ENCODE results near the gene KCTD21. TPM values are rescaled to one million over a fixed set of nuclear protein-coding genes. Genes with fewer than 3 reads are reported as not detected.

KCTD21 gene
- total and polyA plus RNA-seq, 2 of the 4 experiments (the other 2 are of a cell fraction), result 12.2 to 12.5 TPM

- H3K36me3 ChIP-seq (ENCODE audit: control insufficient read depth, insufficient read depth, low read length), result no peaks in the 10 kb centered on the region
- H3K9me3 ChIP-seq (ENCODE audit: control insufficient read depth, insufficient read depth, low read length), result no peaks in the 10 kb centered on the region
- H3K4me3 ChIP-seq (ENCODE audit: insufficient read depth, low read depth, low read length), result no peak overlapping the region
- dilution Hi-C loops (cut with HindIII; ENCODE audit: low sequenced_read_pairs, unreplicated experiment), result no loop called here
- no peak overlapping the region for H2BK5ac ChIP-seq (ENCODE audit: low read depth, low read length, poor library complexity, severe bottlenecking)
- H3K4me1 ChIP-seq (ENCODE audit: control insufficient read depth, insufficient read depth, low read length), result peaks cover 7% of the 10 kb centered on the region
- DNase-seq (no peak), ATAC-seq (ENCODE audit: low read depth) (no peak)
- POLR2A ChIA-PET (ENCODE audit: unreplicated experiment), result no interaction called here
- H2AK9ac ChIP-seq (replicated peaks; ENCODE audit: low read depth, low read length, poor library complexity), result no peak overlapping the region
- H3K23ac ChIP-seq (ENCODE audit: low read depth, low read length), result no peak overlapping the region
- no peak overlapping the region for H2BK15ac ChIP-seq (ENCODE audit: low read depth, low read length)
- H3K27ac ChIP-seq (ENCODE audit: insufficient read depth, low read length), result no peak overlapping the region
- H3K18ac ChIP-seq (ENCODE audit: low read depth, low read length), result no peak overlapping the region
- no peak overlapping the region for H4K8ac ChIP-seq (ENCODE audit: low read depth in 2 of 2, low read length in 2 of 2)
- H3K56ac ChIP-seq (ENCODE audit: extremely low read depth, insufficient read depth, low read length), result no peak overlapping the region
- no peaks in the 10 kb centered on the region for H4K20me1 ChIP-seq (ENCODE audit: insufficient read depth, low read length)
- no peak overlapping the region for H3K4ac ChIP-seq (ENCODE audit: low read depth, low read length)
- in situ Hi-C loops (cut with MboI; ENCODE audit: low sequenced_read_pairs), result no loop called here
- no peak overlapping the region for H3K9ac ChIP-seq (ENCODE audit: low read depth, low read length)
- intact Hi-C loops (cut with micrococcal nuclease), result no loop called here
- H3K27me3 ChIP-seq (ENCODE audit: control insufficient read depth, insufficient read depth, low read length), result no peaks in the 10 kb centered on the region
- BruUV-seq (replicated peaks), result no TSS peak
- H3K14ac ChIP-seq (replicated peaks; ENCODE audit: low read depth, low read length), result no peak overlapping the region
- H3K4me2 ChIP-seq (ENCODE audit: low read depth, low read length), result no peak overlapping the region
- no peak overlapping the region for H2BK120ac ChIP-seq (ENCODE audit: low read depth, low read length)
- H2AK5ac ChIP-seq (ENCODE audit: low read depth, low read length), result no peak overlapping the region
- TF ChIP-seq BHLHE40 (IDR thresholded peaks at IDR 0.05; ENCODE audit: low read depth, low read length), result no peak
- TF ChIP-seq ELK1 (IDR thresholded peaks at IDR 0.05; ENCODE audit: borderline replicate concordance, low read depth, low read length), result no peak
- no peak for TF ChIP-seq RFX5 (IDR thresholded peaks at IDR 0.05; ENCODE audit: low read depth, low read length)
- no peak for TF ChIP-seq USF2 (IDR thresholded peaks at IDR 0.05; ENCODE audit: low read depth, low read length)
- no peak for TF ChIP-seq FOS (IDR thresholded peaks at IDR 0.05; ENCODE audit: low read depth, low read length)
- no peak for TF ChIP-seq CEBPB (IDR thresholded peaks at IDR 0.05; ENCODE audit: low read depth, low read length)
- TF ChIP-seq NFE2L2 (IDR thresholded peaks at IDR 0.05; ENCODE audit: low read depth, low read length), result no peak
- no peak for TF ChIP-seq MAFK (IDR thresholded peaks at IDR 0.05; ENCODE audit: low read depth, low read length)
- no peak for TF ChIP-seq MAZ (IDR thresholded peaks at IDR 0.05; ENCODE audit: borderline replicate concordance, low read depth, low read length)
- no peak for TF ChIP-seq CHD1 (IDR thresholded peaks at IDR 0.05; ENCODE audit: low read depth, low read length)
- TF ChIP-seq MXI1 (IDR thresholded peaks at IDR 0.05; ENCODE audit: borderline replicate concordance, low read depth, low read length), result no peak
- TF ChIP-seq CTCF (conservative IDR thresholded peaks at IDR 0.05; ENCODE audit: low read depth, low read length), result no peak
- TF ChIP-seq RAD21 (IDR thresholded peaks at IDR 0.05; ENCODE audit: low read length), result no peak
- TF ChIP-seq RCOR1 (IDR thresholded peaks at IDR 0.05; ENCODE audit: insufficient replicate concordance, low read length), result no peak
- TF ChIP-seq POLR2A (IDR thresholded peaks at IDR 0.05; ENCODE audit: low read depth, low read length), result no peak
- TF ChIP-seq SMC3 (IDR thresholded peaks at IDR 0.05; ENCODE audit: low read depth, low read length), result no peak
- H2BK20ac ChIP-seq (ENCODE audit: low read depth, low read length), result no peak overlapping the region
- no peak overlapping the region for H4K5ac ChIP-seq (ENCODE audit: low read depth, low read length)
- H4K91ac ChIP-seq (ENCODE audit: insufficient read depth, low read depth, low read length), result no peak overlapping the region
- H3K9me1 ChIP-seq (ENCODE audit: insufficient read depth, low read length), result peaks cover 5% of the 10 kb centered on the region
- no CpG with 5 or more reads among the region's 1 CpG for WGBS, 2 experiments (ENCODE audit: extremely low coverage in 2 of 2, insufficient read length in 1 of 2)
- no peaks in the 10 kb centered on the region for H3K79me1 ChIP-seq (ENCODE audit: low read depth in 1 of 2, low read length in 2 of 2)
- H2AFZ ChIP-seq (replicated peaks; ENCODE audit: low read length, poor library complexity), result no peak overlapping the region
- CTCF ChIA-PET, result no interaction called here
These were observed 27.9 kb downstream of the KCTD21 start for GRCh38 chr11:78160557-78160956.
